GM18867 (cell line): Measurements from ENCODE around the gene GP1BA.

Source experiments
- ATAC-seq: cut with Tn5 transposase; IDR thresholded peaks from one replicate; pipeline ENCODE4 v1.9.1; 2021; ENCODE audit warnings: mild to moderate bottlenecking, moderate library complexity; ENCODE audit not compliant: unreplicated experiment

The GP1BA gene

GRCh38 chr17:4937553-4937952 lies 5.5 kb downstream of the GP1BA start:
- ATAC-seq: no peak

GRCh38 chr17:4938069-4938491 lies 6.0 kb downstream of the GP1BA start:
- no peak for ATAC-seq

GRCh38 chr17:4938688-4939545 lies 6.8 kb downstream of the GP1BA start:
- no peak for ATAC-seq

GRCh38 chr17:4939546-4939795 lies 7.4 kb downstream of the GP1BA start:
- peak; percentile 12 for ATAC-seq

GRCh38 chr17:4939796-4940554 lies 7.9 kb downstream of the GP1BA start, which contains the start of the genes RNF167 and SLC25A11:
RNF167 (plus strand) TSS chr17:4940268; CDS start chr17:4940910, 642 bp downstream.
SLC25A11 (minus strand) TSS chr17:4940046; CDS start chr17:4939910, 136 bp downstream.
- ATAC-seq: peak; percentile 81

- ATAC-seq: no peak
Observed at GRCh38 chr17:4940555-4941318, 8.7 kb downstream of the GP1BA start.

GRCh38 chr17:4941319-4941610 lies 9.2 kb downstream of the GP1BA start:
- ATAC-seq: no peak

GRCh38 chr17:4942760-4943508 lies 10.9 kb downstream of the GP1BA start:
- ATAC-seq: no peak

- ATAC-seq: no peak
Observed at GRCh38 chr17:4944163-4944553, 12.1 kb downstream of the GP1BA start.

- no peak for ATAC-seq
Observed at GRCh38 chr17:4944554-4945175, 12.6 kb downstream of the GP1BA start.

GRCh38 chr17:4945176-4945943 lies 13.3 kb downstream of the GP1BA start:
- no peak for ATAC-seq

- no peak for ATAC-seq
Observed at GRCh38 chr17:4945944-4946280, 13.8 kb downstream of the GP1BA start.

- ATAC-seq: no peak
Observed at GRCh38 chr17:4946312-4946976, 14.4 kb downstream of the GP1BA start.

- ATAC-seq: no peak
Observed at GRCh38 chr17:4947010-4947410, 14.9 kb downstream of the GP1BA start.

GRCh38 chr17:4947411-4948165 lies 15.5 kb downstream of the GP1BA start:
- peak; percentile 15 for ATAC-seq

GRCh38 chr17:4948166-4948930 lies 16.3 kb downstream of the GP1BA start, which contains the start of gene PFN1:
PFN1 (minus strand) TSS chr17:4948530; CDS start chr17:4948394, 136 bp downstream.
- ATAC-seq: peak; percentile 19

- ATAC-seq: peak; percentile 41
Observed at GRCh38 chr17:4948931-4949320, 16.8 kb downstream of the GP1BA start.
